Osteoblast (primary cell): ENCODE measurements around the gene RGS16. TPM values are rescaled to one million over a fixed set of nuclear protein-coding genes. Genes with fewer than 3 reads are reported as not detected.

Source experiments
- DNase-seq: peaks from one replicate; pipeline ENCODE4 v3.0.0; 2011; ENCODE audit warnings: low spot score, mixed read lengths; ENCODE audit not compliant: insufficient read length; ENCODE audit errors: missing footprints
- H2AFZ ChIP-seq: 2 replicates; pipeline ENCODE4 v1.6.0; 2011; ENCODE audit warnings: mild to moderate bottlenecking, low read length
- H3K27ac ChIP-seq: 2 replicates; pipeline ENCODE4 v1.5.1; 2011; ENCODE audit warnings: mild to moderate bottlenecking, low read depth, low read length, moderate library complexity
- H3K27me3 ChIP-seq: 2 replicates; pipeline ENCODE4 v1.6.0; 2012; ENCODE audit warnings: mild to moderate bottlenecking, control low read depth, inconsistent platforms, low read length, moderate library complexity; ENCODE audit not compliant: insufficient read depth
- H3K36me3 ChIP-seq: 2 replicates; pipeline ENCODE4 v1.5.1; 2011; ENCODE audit warnings: mild to moderate bottlenecking, low read length, control low read depth, moderate library complexity; ENCODE audit not compliant: insufficient read depth
- H3K4me1 ChIP-seq: 2 replicates; pipeline ENCODE4 v1.5.1; 2011; ENCODE audit warnings: mild to moderate bottlenecking, low read length, control low read depth, moderate library complexity; ENCODE audit not compliant: insufficient read depth
- H3K4me2 ChIP-seq: 2 replicates; pipeline ENCODE4 v1.6.0; 2011; ENCODE audit warnings: mild to moderate bottlenecking, low read length; ENCODE audit not compliant: insufficient read depth
- H3K4me3 ChIP-seq: fragments of 200-600 bp; sonication (generic); 3 replicates; pipeline ENCODE4 v1.5.1; 2012; ENCODE audit warnings: mild to moderate bottlenecking, low read length, inconsistent platforms; ENCODE audit not compliant: insufficient read depth
- H3K79me2 ChIP-seq: 2 replicates; pipeline ENCODE4 v1.6.0; 2012; ENCODE audit warnings: mild to moderate bottlenecking, low read length, control low read depth, inconsistent platforms; ENCODE audit not compliant: insufficient read depth
- H3K9me3 ChIP-seq: 2 replicates; pipeline ENCODE4 v1.5.1; 2011; ENCODE audit warnings: low read depth, low read length, control low read depth
- H4K20me1 ChIP-seq: 2 replicates; pipeline ENCODE4 v1.6.0; 2012; ENCODE audit warnings: mild to moderate bottlenecking, low read length, control low read depth; ENCODE audit not compliant: insufficient read depth
- CTCF ChIP-seq: IDR thresholded peaks from 2 replicates; pipeline ENCODE4 v1.5.1; 2011; ENCODE audit warnings: mild to moderate bottlenecking, low read depth, low read length, moderate library complexity; ENCODE audit errors: extremely low read depth
- total RNA-seq: library from RNA; depleted of rRNA; stranded (reverse); fragments of >200 nt; gene quantifications from 2 replicates; pipeline ENCODE4 v1.2.3, GENCODE V29; 2012

The RGS16 gene
- total RNA-seq, 1 donor = under 0.01 TPM

- no peaks in the 10 kb centered on the region for H3K79me2 ChIP-seq
- H3K27ac ChIP-seq = no peak overlapping the region
- H3K4me1 ChIP-seq = peaks cover 10% of the 10 kb centered on the region
- DNase-seq = no peak
- TF ChIP-seq CTCF = no peak
- no peaks in the 10 kb centered on the region for H4K20me1 ChIP-seq
- no peaks in the 10 kb centered on the region for H3K36me3 ChIP-seq
- H3K4me2 ChIP-seq = no peak overlapping the region
- no peak overlapping the region for H3K4me3 ChIP-seq
- H3K9me3 ChIP-seq = no peaks in the 10 kb centered on the region
- no peak overlapping the region for H2AFZ ChIP-seq
- peaks cover 6% of the 10 kb centered on the region for H3K27me3 ChIP-seq
These were observed 4.0 kb downstream of the RGS16 start for GRCh38 chr1:182600036-182600713.

GRCh38 chr1:182599339-182599738 lies 4.8 kb downstream of the RGS16 start:
- Histone ChIP-seq H3K4me1 (peaks cover 7% of the 10 kb centered on the region), H3K4me2 (no peak overlapping the region), H3K9me3 (no peaks in the 10 kb centered on the region), H3K27me3 (peaks cover 6% of the 10 kb centered on the region), H3K79me2 (no peaks in the 10 kb centered on the region), H4K20me1 (no peaks in the 10 kb centered on the region), H3K4me3 (no peak overlapping the region), H3K36me3 (no peaks in the 10 kb centered on the region), H2AFZ (no peak overlapping the region), H3K27ac (no peak overlapping the region)
- TF ChIP-seq CTCF = peak; percentile 28
- DNase-seq = no peak

GRCh38 chr1:182598296-182598695 lies 5.9 kb downstream of the RGS16 start:
- Histone ChIP-seq H3K4me3 (no peak overlapping the region), H4K20me1 (no peaks in the 10 kb centered on the region), H3K9me3 (no peaks in the 10 kb centered on the region), H3K27ac (no peak overlapping the region), H3K4me2 (no peak overlapping the region), H3K27me3 (peaks cover 6% of the 10 kb centered on the region), H3K4me1 (no peaks in the 10 kb centered on the region), H2AFZ (no peak overlapping the region), H3K79me2 (no peaks in the 10 kb centered on the region), H3K36me3 (no peaks in the 10 kb centered on the region)
- no peak for DNase-seq
- no peak for TF ChIP-seq CTCF

- Histone ChIP-seq H3K4me2 (no peak overlapping the region), H3K9me3 (no peaks in the 10 kb centered on the region), H3K4me3 (no peak overlapping the region), H3K79me2 (no peaks in the 10 kb centered on the region), H3K4me1 (no peaks in the 10 kb centered on the region), H2AFZ (no peak overlapping the region), H4K20me1 (no peaks in the 10 kb centered on the region), H3K36me3 (no peaks in the 10 kb centered on the region), H3K27me3 (peaks cover 3% of the 10 kb centered on the region), H3K27ac (no peak overlapping the region)
- no peak for DNase-seq
- no peak for TF ChIP-seq CTCF
These were observed 7.3 kb downstream of the RGS16 start for GRCh38 chr1:182596934-182597333.
